HG03103 (cell line): ENCODE data around the gene DDX31.
"Not testable (repeated sequence)": the region's sequence is repeated elsewhere in the genome, so short reads cannot be mapped to it uniquely, and the experiment has no call there.

Source experiments
- ATAC-seq: cut with Tn5 transposase; IDR thresholded peaks from one replicate; pipeline ENCODE4 v1.9.1; 2021; ENCODE audit warnings: low read depth; ENCODE audit not compliant: unreplicated experiment

The DDX31 gene

DNA sequence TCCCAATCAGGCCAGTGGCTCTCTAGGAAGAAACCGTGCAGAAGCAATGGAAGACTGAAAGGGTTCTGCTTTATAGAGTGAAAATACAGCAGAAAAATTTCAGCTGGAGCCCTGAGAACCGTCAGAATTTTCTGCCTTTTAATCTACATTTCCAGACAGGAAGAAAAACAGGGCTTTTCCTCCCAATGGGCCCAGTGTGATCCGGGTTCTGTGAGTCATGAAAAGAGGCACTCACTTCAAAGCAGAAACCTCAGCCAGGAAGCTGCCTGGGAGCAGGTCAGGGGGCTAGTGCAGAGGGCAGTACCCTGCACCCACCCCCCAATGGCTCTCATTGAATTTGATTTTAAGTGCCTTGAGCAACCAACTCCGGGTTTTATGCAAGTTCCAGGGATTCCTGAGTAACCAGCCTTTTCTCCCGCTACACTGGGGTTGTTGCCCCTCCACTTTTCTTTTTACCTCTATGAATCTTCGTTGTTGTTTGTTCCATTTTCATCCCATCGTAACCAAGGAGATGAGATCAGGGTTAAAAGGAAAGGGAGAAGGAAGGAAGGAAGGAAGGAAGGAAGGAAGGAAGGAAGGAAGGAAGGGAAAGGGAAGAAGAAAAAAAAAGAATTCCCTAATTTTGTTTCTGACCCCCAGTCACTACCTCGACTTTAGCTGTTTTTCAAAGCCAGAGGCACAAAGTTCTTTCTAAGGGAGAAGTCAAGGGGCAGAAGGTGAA is 86.0 kb downstream of the DDX31 start:
- ATAC-seq = no peak

DNA sequence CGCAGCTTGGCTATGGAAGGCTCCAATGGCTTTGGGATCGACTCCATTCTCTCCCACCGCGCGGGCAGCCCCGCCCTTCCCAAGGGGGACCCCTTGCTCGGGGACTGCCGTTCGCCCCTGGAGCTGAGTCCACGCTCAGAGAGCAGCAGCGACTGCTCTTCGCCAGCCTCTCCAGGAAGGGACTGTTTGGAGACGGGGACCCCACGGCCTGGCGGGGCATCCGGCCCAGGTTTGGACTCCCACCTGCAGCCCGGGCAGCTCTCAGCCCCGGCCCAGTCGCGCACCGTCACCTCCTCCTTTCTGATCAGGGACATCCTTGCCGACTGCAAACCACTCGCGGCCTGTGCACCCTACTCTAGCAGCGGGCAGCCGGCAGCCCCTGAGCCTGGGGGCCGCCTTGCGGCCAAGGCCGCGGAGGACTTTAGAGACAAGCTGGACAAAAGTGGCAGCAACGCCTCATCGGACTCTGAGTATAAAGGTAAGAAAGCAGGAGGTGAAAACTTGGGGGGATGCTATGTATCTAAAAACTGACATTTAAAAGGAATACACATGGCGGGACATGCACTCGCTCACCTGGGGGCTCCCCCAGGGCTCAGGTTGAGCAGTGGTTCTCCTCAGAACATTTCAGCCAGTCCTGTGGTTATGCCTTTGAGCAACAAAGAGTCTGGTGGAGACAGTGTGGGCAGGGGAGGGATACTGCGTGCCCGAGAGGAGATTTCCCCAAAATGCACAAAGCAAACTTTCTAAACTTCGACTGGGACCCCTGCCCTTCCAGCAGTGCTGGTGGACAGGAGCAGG is 86.8 kb downstream of the DDX31 start:
- no peak for ATAC-seq

DNA sequence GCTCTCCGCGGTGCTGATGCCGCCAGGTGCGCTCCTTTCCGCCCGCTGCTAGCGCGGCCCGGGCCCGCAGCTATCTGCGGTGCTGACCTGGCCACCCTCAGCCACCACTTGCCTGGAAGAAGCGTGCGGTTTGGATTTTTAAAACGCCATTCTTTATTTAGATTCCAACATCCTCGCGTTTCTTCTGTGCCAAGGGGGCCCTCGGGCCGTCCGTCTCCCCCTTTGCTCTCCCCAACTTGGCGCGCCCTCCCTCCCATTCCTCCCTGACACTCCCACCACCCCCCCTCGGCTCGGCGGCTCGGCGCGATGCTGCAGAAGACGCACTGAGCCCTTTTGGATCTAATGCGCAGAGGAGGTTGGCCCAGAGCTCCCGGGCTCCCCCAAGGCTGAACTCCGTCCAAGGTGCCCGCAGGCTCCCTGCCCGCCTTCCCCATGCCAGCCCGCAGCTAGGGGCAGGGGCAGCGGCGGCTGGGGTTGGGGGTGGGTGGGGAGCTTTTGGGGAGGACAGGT is 87.5 kb downstream of the DDX31 start, which contains the start of gene BARHL1:
TSS of gene BARHL1 (plus strand) at position 331 of the 510 bp plus-strand sequence. CDS start 192 bp downstream, outside the sequence.
- ATAC-seq = no peak

DNA sequence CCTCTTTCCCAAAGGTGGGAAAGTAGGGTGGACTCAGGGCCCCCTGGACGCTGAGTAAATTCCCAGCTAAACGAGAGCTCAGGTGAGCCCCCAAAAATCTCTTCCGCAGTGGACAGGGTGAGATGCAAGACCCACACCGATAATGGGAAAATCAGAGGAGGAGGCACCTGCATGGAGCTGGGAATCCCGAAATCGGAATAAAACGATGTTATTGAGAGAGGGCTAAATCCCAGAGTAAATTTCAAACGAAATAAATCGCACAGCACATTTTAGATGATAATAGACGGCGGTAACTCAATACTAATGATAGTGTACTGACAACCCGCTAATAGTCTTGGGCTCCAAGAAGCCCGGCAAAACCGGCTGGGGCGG is 90.4 kb downstream of the DDX31 start:
- no peak for ATAC-seq

DNA sequence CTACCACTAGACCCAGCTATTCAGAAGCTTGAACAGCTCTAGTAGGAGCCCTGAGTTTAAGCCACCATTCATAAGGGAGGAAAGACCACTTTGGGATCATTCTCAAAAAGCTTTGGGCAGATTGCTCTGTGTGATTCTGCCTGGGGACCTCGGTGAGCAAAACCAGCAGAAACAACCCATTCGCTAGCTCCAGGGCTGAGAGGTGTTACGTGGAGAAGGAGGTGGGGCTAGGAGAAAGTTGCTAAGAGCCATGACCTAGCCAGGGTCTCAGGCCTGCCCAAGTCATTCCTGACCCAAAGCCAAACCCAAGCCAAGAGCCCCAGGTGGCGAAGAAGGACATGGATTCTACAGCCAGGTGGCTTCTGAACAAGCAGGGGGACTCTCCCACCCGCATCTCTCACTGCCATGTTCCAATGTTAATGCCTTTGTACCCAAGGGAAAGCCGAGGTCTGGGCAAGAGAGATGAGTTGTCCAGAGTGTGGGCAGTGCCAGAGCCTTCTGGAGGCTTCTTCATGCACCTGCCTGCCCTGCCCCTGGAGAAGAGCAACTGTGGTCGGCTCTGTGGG is 91.3 kb downstream of the DDX31 start:
- ATAC-seq = no peak

DNA sequence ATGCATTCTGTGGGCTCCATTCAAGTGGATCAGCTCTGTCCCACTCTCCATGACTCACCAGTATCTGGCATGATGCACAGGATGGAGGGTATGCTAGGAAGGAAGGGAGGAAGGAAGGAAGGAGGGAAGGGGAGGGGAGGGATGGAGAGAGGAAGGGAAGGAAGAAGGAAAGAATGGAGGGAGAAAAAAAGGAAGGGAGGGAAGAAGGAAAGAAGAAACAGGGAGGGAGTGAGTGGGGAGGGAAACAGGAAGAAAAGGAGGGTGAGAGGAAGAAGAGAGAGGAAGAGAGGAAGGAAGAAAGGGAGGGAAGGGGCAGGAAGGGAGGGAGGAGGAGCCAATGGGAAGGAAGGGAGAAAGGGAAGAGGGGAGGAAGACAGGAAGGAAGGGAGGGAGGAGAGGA is 92.7 kb downstream of the DDX31 start:
- no peak for ATAC-seq

DNA sequence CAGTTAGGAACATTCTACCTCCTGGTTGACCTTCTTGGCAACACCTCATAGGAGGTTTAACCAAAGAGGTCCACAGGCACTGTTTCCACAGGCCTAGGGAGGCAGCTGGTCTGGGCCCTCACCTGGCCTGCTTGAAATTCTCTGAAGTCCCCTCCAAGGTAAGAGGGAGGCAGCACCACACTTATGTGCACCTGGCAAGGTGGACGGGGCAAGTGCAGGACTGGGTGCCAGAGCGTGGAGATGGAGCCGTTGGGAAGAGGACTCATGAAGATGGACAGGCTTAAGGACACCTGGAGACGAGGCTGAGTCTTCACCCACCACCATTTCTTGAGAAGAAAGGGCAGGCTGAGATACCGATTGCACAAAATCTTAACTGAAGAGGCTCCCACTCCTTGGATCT is 94.0 kb downstream of the DDX31 start:
- no peak for ATAC-seq

DNA sequence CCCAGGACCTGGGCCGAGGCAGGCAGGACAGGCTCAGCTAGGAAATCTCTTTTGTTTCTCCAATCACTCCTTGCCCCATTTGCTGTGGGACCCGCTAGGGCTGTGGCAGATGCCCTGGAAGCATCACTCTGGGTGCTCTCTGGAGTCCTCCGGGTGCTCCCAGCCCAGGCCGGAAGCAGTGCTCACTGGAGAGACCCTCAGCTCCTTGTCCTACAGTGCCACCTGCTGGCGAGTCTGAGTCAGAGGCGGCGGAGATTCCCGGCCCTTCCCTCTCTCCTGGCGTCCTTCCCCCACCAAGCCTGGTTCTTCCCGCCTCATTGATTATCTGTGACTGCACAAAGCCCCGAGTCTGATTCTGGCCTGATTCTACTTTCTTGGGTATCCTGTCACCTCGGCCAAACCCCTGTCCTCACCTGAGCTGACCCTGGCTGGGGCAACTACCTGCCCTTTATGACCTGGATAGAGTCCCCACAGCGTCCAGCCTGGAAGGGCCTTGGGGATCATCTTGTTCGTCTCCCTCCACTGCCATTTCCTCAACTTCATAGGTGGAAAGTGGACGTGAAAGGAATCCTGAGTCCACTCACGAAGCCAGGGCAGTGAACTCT is 94.7 kb downstream of the DDX31 start:
- no peak for ATAC-seq

DNA sequence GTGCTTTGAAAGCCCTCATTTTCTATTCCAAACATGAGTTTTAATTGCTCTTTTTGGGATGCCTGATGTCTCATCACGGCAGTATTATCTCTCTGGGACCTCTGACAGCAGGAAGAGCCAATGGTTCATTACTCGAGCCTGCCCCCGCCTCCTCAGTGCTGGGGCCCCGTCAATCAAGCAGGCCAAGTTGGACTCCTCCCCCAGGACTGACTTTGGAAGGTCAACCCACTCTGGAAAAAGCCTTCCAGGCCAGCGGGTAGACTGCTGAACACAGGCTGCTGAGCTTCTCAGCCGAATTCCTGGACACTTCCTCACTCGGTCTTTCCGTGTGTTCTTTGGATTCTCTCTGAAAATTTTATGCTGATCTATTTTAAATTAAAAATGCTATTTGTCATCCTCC is 96.9 kb downstream of the DDX31 start:
- no peak for ATAC-seq

DNA sequence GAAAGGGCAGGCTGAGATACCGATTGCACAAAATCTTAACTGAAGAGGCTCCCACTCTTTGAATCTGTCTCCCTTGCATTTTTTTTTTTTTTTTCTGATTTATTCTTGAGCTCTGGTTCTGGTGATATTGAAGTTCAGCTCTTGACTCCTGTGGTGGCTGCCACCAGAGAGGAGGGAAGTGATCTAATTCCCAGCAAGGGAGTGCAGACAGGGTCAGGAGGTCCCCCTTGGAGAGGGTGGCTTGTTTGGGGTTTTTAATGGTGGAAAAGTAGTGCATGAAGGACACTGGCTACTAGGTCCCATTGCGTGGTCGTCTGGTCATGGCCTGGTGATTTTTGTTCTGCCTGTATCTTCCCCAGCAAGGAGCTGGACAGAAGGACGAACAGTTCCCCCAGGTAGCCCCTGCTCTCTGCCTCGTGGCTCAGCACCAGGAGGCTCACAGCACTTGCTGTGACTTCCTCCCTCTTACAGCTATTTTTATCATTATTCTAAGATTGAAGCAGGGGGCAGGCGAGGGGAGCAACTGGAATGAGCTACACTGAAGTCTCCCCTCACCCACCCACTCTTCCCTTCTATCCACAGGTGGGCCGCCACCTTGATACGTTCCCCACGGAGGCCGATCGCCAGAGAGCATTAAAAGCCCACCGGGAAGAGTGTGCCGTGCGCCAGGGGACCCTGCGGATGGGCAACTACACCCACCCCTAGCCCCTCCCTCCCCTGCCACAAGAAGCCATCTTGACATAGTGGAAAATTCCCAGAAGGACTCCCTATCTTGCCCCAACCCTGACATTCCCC is 97.8 kb downstream of the DDX31 start:
- no peak for ATAC-seq

DNA sequence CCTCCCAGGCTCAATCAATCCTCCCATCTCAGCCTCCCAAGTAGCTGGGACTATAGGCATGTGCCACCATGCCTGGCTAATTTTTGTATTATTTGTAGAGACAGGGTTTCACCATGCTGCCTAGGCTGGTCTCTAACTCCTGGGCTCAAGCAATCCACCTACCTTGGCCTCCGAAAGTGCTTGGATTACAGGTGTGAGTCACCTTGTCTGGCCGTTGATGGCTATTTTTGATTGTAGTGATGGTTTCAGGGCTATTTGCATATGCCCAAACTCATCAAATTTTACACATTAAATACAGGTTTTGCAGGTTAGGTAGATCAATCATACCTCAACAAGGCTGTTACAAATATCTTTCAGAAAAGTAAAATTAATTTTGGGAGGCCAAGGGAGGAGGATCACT is 101.0 kb downstream of the DDX31 start:
- ATAC-seq = not testable (repeated sequence)

DNA sequence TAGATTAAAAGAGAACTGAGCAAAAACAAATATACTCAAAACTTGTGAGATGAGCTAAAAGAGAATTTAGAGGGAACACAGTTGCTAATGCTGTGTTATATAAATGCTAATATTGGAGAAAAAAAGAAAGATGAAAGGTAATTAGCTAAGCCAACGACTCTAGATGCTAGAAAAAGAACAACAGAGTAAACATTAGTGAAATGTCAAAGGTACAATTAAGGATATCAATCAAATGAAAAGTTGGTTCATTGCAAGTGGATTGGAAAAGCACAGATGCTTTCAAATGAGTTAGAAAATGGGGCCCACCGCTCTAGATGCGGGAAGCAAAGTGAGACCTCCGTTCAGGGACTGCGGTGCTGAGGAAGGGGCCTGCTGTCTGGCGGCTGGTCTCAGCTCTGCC is 105.3 kb downstream of the DDX31 start:
- no peak for ATAC-seq

DNA sequence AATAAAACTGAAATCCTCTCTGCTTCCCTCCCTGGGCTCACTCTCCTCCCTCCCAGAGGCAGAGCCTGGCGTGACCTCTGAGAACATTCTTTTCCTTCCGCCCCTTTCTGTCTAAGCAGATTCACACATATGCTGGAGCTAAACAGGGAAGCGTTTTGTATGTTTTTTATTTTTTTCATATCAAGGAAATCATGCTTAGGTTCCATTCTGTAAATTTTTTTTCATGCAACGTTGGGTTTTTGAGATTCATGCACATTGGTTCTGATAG is 107.5 kb downstream of the DDX31 start:
- no peak for ATAC-seq

DNA sequence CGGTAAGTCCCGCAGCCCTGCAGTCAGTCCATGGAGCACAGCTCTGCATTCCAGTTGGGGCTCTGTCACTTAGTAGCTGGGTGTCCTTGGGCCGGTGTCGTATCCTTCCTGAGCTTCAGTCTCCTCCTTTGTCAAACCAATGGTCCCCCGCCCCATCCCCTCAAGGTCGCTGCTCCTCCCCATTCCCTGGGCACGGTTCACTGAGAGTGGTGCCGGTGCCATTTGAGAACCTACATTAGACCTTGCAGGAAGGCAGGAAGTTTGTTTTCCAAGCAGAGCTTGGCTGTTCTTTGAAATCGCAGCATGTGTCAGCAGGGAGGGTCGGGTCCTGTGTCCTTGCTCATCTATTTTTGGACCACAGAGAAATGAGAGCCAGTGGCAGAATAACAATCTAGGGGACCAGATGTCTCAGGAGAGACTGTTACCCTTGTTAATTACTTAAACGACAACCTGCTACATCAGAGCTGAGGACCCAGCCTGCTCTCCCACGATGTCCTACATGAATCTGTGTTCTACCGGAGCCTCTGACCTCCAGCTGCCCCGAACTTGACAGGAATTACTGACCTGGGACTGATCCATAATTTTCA is 109.1 kb downstream of the DDX31 start:
- no peak for ATAC-seq

DNA sequence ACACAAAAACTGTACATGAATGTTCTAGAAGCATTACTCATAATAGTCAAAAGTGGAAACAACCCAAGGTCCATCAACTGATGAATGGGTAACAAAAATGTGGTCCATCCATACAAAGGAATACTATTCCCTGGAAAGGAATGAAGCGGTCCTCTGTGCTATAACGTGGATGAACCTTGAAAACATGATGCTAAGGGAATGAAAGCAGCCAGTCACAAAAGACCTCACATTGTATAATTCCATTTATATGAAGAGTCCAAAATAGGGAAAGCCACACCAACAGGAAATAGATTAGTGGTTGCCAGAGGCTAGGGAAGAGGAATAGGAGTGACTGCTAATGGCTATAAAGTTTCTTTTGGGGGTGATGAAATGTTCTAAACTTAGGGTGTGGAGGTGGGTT is 110.1 kb downstream of the DDX31 start:
- no peak for ATAC-seq

DNA sequence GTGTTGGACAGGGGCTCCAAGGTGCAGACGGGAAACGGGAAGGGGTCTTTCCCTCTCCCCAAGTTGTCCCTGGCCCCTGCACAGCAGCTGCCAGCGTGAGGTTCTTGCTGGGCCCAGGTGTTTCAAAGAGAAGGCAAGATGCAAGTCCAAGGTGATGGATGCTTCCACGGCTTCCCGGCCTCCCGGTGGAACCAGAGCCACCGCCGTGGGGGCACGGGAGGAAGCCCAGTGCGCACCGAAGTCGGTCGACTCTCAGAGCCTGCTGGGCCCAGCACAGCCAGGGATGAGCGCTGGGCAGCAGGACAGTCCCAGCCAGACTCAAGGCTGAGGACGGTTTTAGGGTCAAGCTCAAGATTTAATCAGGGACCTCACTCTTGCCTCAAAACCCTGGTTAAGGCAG is 112.6 kb downstream of the DDX31 start:
- no peak for ATAC-seq

DNA sequence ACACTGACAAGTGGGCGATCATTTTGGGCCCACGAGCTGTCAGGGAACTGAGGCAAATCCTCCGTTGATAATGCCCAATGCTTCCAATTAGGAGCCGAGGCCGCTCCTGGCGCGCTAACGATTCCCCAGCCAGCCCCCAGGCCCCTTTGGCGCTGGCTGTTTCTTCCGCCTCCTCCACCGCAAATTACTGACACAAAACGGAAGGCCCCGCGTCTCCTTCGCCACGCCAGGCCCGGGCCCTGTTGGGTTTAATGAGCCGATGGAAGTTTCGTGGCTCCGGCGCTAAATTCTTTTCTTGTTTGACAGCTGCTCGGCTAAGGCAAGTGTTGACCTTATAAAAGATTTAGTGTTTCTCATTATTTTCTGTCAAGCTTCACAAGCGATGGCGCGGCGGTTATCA is 113.1 kb downstream of the DDX31 start:
- ATAC-seq = no peak

DNA sequence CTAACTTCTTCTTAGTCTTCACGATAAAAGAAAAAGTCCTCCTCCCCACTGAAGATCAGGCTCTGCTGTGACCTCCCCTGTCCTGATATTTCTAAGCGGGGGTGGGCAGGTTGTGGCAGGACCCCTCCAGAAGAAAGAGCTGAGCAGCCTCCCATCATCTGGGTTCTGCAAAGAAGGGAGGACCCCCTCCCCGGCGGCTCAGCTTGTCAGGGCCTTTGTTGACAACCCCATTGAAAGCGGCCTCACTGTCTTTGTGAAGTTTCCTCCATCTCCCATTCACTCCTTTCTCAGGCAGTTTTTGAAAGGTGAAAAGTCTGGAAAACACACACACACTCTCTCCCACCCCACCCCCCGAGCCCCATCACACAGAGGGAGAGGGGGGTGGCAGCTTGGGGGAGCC is 113.5 kb downstream of the DDX31 start:
- ATAC-seq = no peak

DNA sequence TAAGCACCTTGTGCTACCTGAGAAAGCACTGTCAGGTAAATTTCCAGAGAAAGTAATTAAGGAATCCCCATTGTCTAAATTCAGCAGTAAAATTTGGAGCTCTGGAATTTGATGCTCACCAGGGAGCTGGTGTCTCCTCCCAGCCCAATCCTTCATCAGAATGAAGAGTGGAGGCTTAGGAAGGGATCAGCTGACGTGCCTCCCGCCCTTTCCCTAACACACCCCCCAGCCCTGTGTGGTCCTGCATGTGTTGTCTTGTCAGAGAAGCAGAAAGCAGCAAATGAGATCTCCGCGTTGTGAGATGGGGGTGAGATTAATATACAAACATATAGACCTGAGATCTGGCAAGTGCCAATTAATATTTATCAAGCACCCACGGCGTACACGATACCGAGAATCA is 114.3 kb downstream of the DDX31 start:
- no peak for ATAC-seq

DNA sequence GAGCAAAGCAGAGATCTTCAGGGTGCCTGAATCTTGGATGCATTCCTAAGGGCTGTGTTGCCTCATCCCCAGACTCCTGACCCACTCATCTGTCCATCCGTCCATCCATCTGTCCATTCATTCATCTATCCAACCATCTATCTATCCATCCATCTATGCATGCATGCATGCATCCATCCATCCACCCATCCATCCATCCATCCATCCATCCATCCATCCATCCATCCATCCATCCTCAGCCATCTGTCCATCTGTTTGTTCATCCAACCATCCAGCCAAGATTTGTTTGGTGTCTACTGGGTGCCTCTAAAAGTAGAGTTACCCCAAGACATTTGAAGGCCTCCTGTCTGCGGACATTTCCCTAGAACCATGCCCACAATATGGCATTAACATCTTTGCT is 115.0 kb downstream of the DDX31 start:
- no peak for ATAC-seq
